MM.1S (cell line): ENCODE results near the gene KIF3C.

Source experiments
- DNase-seq: peaks from one replicate; pipeline ENCODE4 v3.0.0-alpha.2; 2015
- H2AFZ ChIP-seq: fragments of 300-600 bp; sonication (generic); 2 replicates; pipeline ENCODE4 v1.6.0; 2016; ENCODE audit warnings: antibody characterized with exemption, low read length
- H3F3A ChIP-seq: fragments of 300-600 bp; sonication (generic); 2 replicates; pipeline ENCODE4 v1.6.1; 2016; ENCODE audit warnings: mild to moderate bottlenecking, antibody characterized with exemption, low read length, moderate library complexity, mixed read lengths; ENCODE audit not compliant: insufficient read depth
- H3K27ac ChIP-seq: fragments of 300-600 bp; sonication (generic); 2 replicates; pipeline ENCODE4 v1.5.1; 2016; ENCODE audit warnings: mild to moderate bottlenecking, low read length
- H3K27me3 ChIP-seq: fragments of 300-600 bp; sonication (generic); replicated peaks from 2 replicates; pipeline ENCODE4 v1.6.0; 2016; ENCODE audit warnings: low read length; ENCODE audit not compliant: insufficient read depth
- H3K36me3 ChIP-seq: fragments of 300-600 bp; sonication (generic); replicated peaks from 2 replicates; pipeline ENCODE4 v1.6.1; 2016; ENCODE audit warnings: mild to moderate bottlenecking, low read length, mixed read lengths; ENCODE audit not compliant: insufficient read depth
- H3K4me1 ChIP-seq: fragments of 300-600 bp; sonication (generic); 2 replicates; pipeline ENCODE4 v1.6.1; 2016; ENCODE audit warnings: low read length, mixed read lengths
- H3K4me2 ChIP-seq: fragments of 300-600 bp; sonication (generic); 2 replicates; pipeline ENCODE4 v1.6.0; 2016; ENCODE audit warnings: low read depth, low read length
- H3K4me3 ChIP-seq: fragments of 300-600 bp; sonication (generic); 2 replicates; pipeline ENCODE4 v1.5.1; 2016; ENCODE audit warnings: low read length, mixed read lengths
- H3K79me2 ChIP-seq: fragments of 300-600 bp; sonication (generic); 2 replicates; pipeline ENCODE4 v1.6.1; 2016; ENCODE audit warnings: mixed run types, low read length, mixed read lengths
- H3K9ac ChIP-seq: fragments of 300-600 bp; sonication (generic); 2 replicates; pipeline ENCODE4 v1.6.1; 2016; ENCODE audit warnings: low read length, mixed read lengths
- H3K9me2 ChIP-seq: fragments of 300-600 bp; sonication (generic); replicated peaks from 2 replicates; pipeline ENCODE4 v1.6.1; 2016; ENCODE audit warnings: mild to moderate bottlenecking, low read length, mixed read lengths; ENCODE audit not compliant: insufficient read depth
- H3K9me3 ChIP-seq: fragments of 300-600 bp; sonication (generic); replicated peaks from 2 replicates; pipeline ENCODE4 v1.6.1; 2016; ENCODE audit warnings: mild to moderate bottlenecking, low read length, mixed read lengths; ENCODE audit not compliant: insufficient read depth
- H4K20me1 ChIP-seq: fragments of 300-600 bp; sonication (generic); 2 replicates; pipeline ENCODE4 v1.6.1; 2016; ENCODE audit warnings: mild to moderate bottlenecking, low read length, moderate library complexity, mixed read lengths; ENCODE audit not compliant: insufficient read depth
- CTCF ChIP-seq: fragments of 300-600 bp; sonication (generic); IDR thresholded peaks from 2 replicates; pipeline ENCODE4 v1.5.1; 2016; ENCODE audit warnings: antibody characterized with exemption, low read length, mixed read lengths
- EZH2 ChIP-seq: fragments of 300-600 bp; sonication (generic); optimal IDR thresholded peaks from 2 replicates; pipeline ENCODE3; 2017; ENCODE audit warnings: low read depth, mild to moderate bottlenecking, antibody characterized with exemption, low read length, mixed read lengths
- EZH2phosphoT487 ChIP-seq: fragments of 300-600 bp; sonication (generic); IDR thresholded peaks from 2 replicates; pipeline ENCODE4 v1.6.1; 2018; ENCODE audit warnings: antibody characterized with exemption, low read length

The KIF3C gene

GRCh38 chr2:25948437-25948836 lies 33.9 kb downstream of the KIF3C start:
- Histone ChIP-seq H3K4me3 (no peak overlapping the region), H3K4me1 (no peaks in the 10 kb centered on the region), H4K20me1 (no peaks in the 10 kb centered on the region), H3K9me3 (no peaks in the 10 kb centered on the region), H3K79me2 (no peaks in the 10 kb centered on the region), H3K9ac (no peak overlapping the region), H3K9me2 (no peaks in the 10 kb centered on the region), H3K27ac (no peak overlapping the region), H3F3A (no peaks in the 10 kb centered on the region), H2AFZ (0 out of 2 replicates have a peak overlapping the region, but pooled peaks have one; percentile 19), H3K36me3 (no peaks in the 10 kb centered on the region), H3K4me2 (peak overlapping the region; percentile 21; the same call in 1 of the 2 replicates), H3K27me3 (no peaks in the 10 kb centered on the region)
- TF ChIP-seq CTCF (no peak), EZH2 (no peak), EZH2phosphoT487 (no peak)
- DNase-seq: no peak

DNA sequence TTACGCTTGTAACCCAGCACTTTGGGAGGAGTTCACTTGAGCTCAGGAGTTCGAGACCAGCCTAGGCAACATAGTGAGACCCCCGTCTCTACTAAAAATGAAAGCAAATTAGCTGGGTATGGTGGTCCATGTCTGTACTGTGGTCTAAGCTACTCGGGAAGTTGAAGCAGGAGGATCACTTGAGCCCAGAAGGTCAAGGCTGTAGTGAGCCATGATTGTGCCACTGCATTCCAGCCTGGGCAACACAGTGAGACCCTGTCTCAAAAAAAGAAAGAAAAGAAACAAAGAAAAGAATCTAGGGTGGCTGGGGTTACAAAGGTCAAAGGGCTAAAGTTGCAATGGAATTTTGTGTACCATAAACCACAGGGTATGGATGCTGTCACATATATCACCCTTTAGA lies 41.3 kb downstream of the KIF3C start:
- no peaks in the 10 kb centered on the region for H3K36me3 ChIP-seq
- H3F3A ChIP-seq: no peaks in the 10 kb centered on the region
- no peaks in the 10 kb centered on the region for H4K20me1 ChIP-seq
- no peak overlapping the region for H3K27ac ChIP-seq
- H3K9ac ChIP-seq: no peak overlapping the region
- H3K4me2 ChIP-seq: no peak overlapping the region
- no peaks in the 10 kb centered on the region for H3K4me1 ChIP-seq
- TF ChIP-seq EZH2 (no peak), EZH2phosphoT487 (no peak), CTCF (no peak)
- DNase-seq: no peak
- no peaks in the 10 kb centered on the region for H3K9me3 ChIP-seq
- H3K4me3 ChIP-seq: no peak overlapping the region
- no peaks in the 10 kb centered on the region for H3K79me2 ChIP-seq
- H3K9me2 ChIP-seq: no peaks in the 10 kb centered on the region
- no peak overlapping the region for H2AFZ ChIP-seq
- no peaks in the 10 kb centered on the region for H3K27me3 ChIP-seq

- no peak overlapping the region for H3K4me3 ChIP-seq
- no peak overlapping the region for H3K9ac ChIP-seq
- DNase-seq: no peak
- H3K9me2 ChIP-seq: no peaks in the 10 kb centered on the region
- H3K27ac ChIP-seq: no peak overlapping the region
- H3K27me3 ChIP-seq: no peaks in the 10 kb centered on the region
- H3K9me3 ChIP-seq: no peaks in the 10 kb centered on the region
- TF ChIP-seq EZH2phosphoT487: no peak
- no peak for TF ChIP-seq EZH2
- no peak for TF ChIP-seq CTCF
- H3F3A ChIP-seq: no peaks in the 10 kb centered on the region
- no peak overlapping the region for H3K4me2 ChIP-seq
- no peaks in the 10 kb centered on the region for H4K20me1 ChIP-seq
- H3K4me1 ChIP-seq: no peaks in the 10 kb centered on the region
- H3K79me2 ChIP-seq: no peaks in the 10 kb centered on the region
- H3K36me3 ChIP-seq: no peaks in the 10 kb centered on the region
- no peak overlapping the region for H2AFZ ChIP-seq
Measured at GRCh38 chr2:25939257-25939668, 43.0 kb downstream of the KIF3C start.

- Histone ChIP-seq H3K4me1 (no peaks in the 10 kb centered on the region), H3K9me3 (no peaks in the 10 kb centered on the region)
- no peak for DNase-seq
Measured at GRCh38 chr2:25938345-25938744, 44.0 kb downstream of the KIF3C start.

More at GRCh38 chr2:25938345-25938744, 44.0 kb downstream of the KIF3C start:
- Histone ChIP-seq H3K4me2 (no peak overlapping the region), H4K20me1 (no peaks in the 10 kb centered on the region), H2AFZ (no peak overlapping the region), H3K4me3 (no peak overlapping the region), H3K9ac (no peak overlapping the region), H3F3A (no peaks in the 10 kb centered on the region), H3K27ac (no peak overlapping the region), H3K36me3 (no peaks in the 10 kb centered on the region), H3K27me3 (no peaks in the 10 kb centered on the region), H3K79me2 (no peaks in the 10 kb centered on the region), H3K9me2 (no peaks in the 10 kb centered on the region)
- TF ChIP-seq EZH2 (no peak), EZH2phosphoT487 (no peak), CTCF (no peak)
